HG03521 (cell line): Measurements from ENCODE around the gene OTOG.

Source experiments
- ATAC-seq: cut with Tn5 transposase; IDR thresholded peaks from one replicate; pipeline ENCODE4 v1.9.1; 2021; ENCODE audit warnings: mild to moderate bottlenecking, moderate library complexity; ENCODE audit not compliant: unreplicated experiment

The OTOG gene

DNA sequence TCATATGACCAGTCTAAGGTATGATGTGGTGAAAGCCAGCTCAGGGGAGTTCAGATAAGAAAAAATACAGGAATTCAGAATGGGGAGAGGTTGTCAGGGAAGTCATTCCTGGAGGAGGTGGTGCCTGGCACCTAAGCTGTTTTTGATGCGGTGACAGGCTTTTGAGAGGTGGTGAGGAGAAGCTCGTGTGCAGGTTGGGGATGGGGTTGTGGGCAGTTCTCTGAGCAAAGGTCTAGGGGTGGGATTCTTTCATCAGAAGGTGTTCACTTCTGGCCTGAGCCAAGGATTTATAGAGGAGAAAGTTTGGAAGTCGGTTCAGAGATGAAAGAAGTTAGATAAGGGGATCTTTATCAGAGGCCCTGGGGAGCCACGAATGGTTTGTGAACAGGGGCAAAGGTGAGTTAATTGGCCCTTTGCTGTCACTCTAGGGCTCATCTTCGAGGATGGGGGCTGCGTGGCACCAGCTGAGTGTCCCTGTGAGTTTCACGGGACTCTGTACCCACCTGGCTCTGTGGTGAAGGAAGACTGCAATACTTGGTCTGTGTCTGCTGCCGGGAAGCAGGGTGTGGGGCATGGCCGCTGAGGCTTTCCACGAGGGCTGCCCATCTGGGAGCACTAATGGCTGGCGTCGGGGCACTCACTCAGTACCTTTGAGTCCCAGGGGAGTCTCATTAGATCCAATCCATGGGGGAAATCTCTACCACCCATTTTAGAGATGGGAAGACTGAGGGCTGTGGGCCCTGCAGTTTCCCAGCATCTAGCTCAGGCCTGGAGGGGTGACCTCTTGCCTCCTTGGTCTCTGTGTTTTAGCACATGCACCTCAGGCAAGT, 13.4 kb downstream of the OTOG start:
- no peak for ATAC-seq

DNA sequence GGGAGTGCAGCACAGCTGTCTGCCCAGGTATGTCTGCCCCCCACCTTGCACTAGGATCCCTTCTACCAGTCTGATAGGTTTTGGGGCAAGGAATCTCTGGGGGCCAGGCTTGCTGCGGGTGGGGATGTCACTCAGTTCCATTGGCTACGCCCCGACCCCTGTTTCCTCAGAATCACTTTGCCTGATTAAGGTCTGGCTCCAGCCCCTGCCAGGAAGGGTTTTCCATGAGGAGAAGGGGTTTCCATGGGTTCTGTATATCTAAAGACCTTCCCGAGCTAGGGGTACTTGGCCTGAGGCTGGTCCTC, 14.0 kb downstream of the OTOG start:
- ATAC-seq = no peak

DNA sequence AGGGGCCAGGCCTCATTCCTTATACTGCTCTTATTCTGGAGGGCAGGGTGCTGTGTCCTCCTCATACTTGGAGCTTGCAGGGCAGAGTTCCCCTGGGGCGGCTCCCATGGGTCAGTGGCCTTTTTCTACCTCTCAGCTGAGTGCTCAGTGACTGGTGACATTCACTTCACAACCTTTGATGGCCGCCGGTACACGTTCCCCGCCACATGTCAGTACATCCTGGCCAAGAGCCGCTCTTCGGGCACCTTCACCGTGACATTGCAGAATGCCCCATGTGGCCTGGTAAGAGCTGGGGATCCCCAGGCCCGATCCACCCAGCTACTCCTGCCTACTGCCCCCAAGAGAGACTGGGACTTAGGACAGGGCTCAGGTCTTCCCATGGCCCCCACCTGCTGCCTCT, 14.5 kb downstream of the OTOG start:
- ATAC-seq = no peak

DNA sequence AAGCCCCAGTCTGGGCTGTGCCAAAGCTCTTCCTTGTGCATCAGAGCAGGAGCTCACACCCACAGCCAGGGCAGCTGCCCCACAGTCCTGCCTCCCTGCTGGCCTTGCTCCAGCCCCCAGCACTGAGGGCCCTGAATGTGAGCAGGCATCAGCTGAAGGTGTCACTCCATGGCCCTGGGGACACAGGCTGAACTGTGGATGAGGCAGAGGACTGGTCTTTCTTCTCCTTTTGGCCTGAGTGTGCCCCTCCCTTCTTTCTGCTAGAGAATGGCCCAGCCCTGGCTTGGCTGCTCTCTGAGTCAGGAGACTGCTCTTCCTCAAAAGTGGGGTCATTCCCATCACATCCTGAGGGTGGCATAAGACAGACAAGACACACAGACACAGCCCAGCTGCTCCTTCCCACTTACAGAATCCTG, 16.2 kb downstream of the OTOG start:
- no peak for ATAC-seq

DNA sequence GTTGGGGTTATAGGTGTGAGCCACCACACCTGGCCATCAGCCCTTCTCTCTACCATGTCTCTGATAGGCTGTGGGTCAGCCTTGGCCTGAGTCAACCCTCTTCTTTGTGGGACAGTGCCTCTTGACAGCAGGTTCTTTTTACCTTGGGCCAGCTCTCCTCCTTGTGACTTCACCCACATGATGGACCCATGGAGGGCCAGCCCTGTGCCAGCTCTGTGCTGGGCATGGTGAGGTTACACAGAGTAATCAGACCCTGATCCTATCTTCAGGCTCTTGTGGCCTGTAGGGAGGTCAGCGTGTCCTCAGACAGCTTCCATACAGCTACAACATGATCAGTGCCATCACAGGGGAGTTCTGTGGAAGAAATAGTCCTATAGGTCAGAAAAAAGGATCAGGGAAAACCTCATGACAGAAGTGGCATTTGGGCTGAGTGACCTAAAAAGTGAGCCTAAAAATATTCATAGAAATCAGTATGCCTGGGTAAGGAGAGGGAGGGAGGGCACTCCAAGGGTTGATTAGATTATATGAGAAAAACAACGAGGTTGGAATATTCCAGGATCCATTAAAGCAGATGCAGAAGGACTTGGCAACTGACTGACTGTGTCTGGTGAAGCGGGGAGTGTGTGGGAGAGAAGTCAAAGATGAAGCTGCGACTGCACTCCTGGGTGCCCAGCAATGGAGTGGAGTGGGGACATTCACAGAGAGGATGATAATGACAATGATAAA, 17.1 kb downstream of the OTOG start:
- ATAC-seq = no peak

DNA sequence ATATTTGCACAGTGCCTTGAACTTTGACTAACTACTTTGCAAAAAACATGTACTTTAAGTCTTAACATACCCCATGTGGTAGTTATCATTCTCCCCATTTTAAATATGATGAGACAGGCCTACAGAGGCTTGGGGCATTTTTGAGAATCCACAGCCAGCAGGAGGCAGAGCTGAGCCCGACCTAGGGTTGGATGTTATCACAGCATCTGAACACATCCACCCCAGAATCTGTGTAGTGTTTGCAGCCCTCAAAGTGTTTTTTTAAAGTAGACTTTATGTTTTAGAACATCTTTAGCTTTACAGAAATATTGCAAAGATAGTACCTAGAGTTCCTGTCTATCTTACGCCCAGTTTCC, 17.6 kb downstream of the OTOG start:
- no peak for ATAC-seq

DNA sequence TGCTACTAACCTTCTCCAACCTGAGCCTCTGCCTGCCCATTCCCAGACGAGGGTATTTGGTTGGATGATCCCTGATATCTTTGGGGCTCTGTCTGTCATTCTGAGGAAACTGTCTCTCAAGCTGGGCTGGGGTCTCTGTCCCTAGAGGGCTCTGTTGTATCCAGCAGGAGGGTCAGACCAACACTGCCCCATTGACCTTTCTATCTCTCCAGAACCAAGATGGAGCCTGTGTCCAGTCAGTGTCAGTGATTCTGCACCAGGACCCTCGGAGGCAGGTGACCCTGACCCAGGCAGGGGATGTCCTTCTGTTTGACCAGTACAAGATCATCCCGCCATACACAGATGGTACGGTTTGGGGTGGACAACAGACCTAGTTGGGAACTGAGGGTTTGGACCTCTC, 21.9 kb downstream of the OTOG start:
- ATAC-seq = no peak

DNA sequence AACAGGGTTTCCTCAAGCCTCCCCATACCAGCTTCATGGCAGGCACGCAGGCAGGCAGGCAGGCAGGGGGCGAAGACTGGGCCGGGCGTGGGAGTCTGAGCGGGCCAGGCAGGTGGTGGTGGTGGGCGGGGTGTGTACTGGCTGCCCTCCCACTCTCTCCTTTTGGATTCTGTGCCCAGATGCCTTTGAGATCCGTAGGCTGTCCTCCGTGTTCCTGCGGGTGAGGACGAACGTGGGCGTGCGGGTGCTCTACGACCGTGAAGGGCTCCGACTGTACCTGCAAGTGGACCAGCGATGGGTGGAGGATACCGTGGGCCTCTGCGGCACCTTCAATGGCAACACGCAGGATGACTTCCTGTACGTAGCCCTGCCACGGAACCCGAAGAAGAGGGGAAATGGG, 23.0 kb downstream of the OTOG start:
- ATAC-seq = no peak

DNA sequence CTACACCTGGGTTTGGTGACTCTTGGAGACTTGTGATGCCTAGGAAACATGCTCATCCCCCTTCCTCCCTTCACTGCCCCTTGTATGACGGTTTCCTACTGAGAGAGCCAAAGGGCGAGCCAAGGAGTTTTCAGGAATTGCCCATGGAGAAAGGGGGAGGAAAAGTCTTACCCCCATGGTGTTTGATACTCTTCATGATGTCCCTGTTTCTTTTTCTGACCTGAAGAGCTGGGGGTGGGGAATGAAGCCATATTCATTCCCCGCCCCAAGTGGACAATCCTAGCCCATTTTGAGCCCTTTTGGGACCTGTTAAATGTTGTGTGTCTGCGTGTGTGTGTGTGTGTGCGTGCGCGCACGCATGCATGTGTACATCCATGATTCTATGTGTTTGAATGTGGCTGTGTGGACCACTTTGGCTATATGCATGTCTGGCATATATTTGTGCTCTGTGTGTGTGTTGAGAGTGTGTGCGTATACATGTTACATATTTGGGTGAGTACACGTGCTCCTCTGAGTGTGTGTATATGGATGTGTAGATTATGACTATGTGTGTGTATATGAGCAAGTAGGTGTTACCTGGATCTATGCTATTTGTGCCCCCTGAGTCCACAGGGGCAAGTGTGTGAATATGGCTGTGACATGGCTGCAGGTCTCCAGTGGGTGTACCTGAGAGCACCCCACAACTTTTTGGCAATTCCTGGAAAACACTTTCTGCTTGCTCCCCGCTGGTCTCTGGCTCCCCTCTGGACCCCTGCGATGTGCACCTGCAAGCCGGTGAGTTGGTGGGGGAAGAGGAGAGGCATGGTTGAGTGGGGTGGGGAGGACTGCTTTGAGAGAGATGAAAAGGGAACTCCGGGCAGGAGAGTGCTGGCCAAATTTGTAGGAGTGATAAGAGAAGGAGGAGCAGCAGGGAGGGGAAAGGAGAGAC, 24.6 kb downstream of the OTOG start:
- ATAC-seq = no peak

DNA sequence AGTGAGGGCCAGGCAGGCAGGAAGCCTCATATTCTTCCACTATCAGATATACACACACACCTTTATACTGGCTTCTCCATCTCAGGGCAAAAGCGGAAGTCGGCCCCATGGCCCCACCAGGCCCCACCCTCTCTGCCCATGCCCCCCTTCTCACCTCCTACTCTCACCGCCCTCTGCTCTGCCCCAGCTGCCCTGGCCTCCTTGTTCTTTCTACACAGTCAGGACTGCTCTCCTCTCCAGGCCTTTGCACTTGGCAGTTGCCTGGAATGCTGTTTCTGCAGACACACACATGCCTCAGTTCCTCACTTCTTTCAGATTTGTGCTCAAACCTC, 25.3 kb downstream of the OTOG start:
- ATAC-seq = no peak

DNA sequence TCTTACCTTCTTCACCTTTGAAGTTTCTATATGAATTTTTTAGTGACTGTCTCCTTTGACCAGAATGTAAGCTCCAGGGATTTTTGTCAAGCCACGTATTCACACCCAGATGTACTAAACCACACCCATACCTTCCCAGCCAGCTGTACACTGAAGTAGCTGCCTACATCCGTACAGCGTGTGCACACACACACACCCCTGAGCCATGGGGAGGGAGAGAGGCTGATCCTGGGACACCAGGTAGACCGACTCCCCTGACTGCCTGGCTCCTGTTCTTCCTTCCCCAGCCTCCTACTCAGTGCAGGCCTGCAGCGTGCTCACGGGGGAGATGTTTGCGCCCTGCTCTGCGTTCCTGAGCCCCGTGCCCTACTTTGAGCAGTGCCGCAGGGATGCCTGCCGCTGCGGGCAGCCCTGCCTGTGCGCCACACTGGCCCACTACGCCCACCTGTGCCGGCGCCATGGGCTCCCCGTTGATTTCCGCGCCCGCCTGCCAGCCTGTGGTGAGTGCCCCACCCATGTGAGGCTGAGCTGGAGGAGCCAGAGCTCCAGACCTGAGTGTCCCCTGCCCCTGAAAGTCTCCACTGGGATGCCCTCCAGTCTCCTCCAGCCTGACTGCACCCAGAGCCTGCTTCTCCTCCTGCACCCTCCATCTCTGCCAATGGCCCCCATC, 25.9 kb downstream of the OTOG start:
- ATAC-seq = no peak

DNA sequence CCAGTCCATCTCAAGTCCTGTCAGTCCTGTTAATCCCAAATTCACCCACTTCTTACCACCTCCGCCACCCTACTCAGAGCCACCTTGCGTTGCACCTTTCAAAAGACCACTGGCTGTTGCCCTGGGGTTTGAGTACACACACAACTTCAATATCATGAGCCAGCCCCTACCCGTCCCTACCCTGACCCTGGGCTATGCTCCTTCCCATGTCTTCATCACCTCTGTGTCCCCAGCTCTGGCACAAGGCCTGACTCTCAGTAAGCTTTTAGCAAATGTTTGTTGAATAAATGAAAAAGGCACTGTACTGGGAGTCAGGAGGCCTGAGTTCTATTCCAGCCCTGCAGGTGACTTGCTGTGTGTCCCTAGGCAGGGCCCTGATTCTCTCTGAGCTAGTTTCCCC, 26.5 kb downstream of the OTOG start:
- no peak for ATAC-seq

DNA sequence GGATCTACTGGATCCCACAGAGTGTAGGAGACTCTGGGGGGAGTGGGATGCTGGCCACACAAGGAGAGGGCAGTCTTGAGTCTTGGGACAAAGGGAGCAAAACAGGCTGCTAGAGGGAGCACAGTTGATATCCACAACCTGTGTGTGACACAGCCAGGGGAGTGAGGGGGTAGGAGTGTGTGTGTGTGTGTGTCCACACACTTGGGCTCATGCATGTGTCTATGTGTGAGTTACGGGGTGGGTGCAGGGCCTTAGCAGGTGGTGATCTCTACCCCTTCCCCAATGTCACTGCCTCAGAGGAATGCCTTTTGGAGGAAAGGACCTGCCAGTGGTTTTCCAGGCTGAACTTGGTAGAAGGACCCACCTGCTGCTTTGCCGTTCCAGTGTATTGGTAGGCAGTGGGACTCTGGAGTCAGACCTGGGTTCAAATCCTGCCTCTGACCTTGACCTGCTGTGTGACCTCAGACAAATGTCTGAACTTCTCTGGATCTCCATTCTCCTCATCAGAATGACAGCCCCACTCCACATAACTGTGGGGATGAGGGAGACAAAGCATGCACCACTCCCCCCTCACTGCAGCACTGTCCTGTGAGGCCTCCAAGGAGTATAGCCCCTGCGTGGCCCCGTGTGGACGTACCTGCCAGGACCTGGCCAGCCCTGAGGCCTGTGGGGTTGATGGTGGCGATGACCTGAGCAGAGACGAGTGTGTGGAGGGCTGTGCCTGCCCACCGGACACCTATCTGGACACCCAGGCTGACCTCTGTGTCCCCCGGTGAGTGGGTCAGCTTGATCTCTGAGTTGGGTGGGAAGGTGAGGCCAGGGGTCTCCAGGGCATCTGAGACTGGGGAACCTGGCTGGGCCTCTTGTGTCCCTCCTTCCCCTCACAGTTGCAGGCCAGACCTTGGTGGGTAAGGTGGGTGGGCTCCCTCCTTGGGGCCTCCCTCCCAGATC, 27.4 kb downstream of the OTOG start:
- ATAC-seq = no peak

DNA sequence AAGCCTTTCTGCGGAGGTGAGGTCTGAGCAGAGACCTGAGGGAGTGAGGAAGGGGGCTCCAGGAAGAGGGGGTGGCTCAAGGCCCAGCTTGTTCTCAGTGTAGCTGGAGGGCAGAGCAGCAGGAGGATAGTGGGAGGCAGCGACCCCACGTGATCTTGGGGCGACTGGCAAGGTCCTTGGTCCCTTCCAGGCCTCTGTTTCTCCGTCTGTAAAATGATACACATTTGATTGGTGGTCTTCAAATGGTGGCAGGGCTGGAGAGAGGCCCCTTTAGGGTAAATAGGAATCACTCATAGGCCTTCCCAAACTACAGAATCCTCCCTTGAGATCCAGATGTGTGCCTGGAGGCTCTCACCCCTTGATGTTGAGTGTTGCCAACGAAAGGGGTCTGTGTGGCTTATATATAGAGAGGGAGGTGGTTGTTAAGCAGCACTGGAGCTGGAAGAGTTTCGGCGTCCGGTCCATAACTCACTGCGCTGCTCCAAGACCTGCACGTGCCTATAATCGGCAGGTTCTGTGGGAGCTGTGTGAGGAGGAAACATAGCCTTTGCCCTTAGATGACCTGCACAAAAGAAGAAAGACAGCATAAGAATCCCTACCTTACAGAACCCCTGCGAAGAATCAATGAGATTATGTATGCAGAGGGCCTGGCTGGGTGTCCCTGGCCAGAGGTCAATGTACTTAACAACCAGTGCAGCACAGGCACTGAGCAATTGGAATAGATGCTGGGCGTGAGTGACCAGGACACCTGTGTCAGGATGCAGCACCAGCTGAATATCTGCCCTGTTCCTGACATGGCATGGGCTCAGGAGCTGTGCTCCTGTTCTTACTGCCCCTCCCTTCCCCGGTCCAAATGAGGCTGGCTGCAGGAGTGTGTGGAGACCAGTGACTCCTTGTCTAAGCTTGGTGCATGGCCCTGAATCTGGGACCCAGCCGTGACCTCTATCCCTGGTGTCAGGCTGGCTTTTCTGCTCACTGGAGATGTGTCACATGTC, 28.7 kb downstream of the OTOG start:
- ATAC-seq = no peak

DNA sequence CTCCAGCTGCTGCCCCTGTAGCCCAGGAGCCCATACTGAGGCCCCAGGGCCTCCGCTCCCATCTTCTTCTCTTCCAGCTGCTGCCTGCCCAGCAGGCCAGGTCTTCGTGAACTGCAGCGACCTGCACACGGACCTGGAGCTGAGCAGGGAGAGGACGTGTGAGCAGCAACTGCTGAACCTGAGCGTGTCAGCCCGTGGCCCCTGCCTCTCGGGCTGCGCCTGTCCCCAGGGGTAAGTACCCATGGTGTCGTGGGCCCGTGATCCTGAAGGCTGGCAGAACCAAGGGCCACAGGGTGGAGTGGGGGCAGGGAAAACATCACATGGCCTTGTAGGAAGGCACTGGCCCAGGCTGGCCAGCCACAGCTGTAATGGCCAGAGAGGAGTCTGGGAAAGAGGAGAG, 31.2 kb downstream of the OTOG start:
- ATAC-seq = no peak

DNA sequence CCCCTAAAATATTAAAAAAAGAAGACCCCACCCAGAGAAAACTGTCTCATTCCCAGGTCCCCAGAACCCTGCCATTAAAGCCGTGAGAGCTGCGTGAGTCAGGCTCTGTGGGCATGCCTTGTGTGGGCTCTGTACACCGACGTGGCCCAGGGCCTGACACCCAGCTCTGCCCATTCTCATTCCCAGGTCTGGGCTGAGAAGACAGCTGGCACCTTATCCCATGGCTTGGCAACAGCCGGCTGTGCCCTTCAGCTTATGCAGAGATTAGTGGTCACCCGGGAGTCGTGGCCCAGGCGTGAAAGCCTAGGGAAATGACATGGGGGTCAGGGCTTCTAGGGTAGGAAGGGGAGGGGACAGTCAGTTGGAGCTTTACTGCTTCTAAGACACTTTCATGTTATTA, 31.9 kb downstream of the OTOG start:
- no peak for ATAC-seq

DNA sequence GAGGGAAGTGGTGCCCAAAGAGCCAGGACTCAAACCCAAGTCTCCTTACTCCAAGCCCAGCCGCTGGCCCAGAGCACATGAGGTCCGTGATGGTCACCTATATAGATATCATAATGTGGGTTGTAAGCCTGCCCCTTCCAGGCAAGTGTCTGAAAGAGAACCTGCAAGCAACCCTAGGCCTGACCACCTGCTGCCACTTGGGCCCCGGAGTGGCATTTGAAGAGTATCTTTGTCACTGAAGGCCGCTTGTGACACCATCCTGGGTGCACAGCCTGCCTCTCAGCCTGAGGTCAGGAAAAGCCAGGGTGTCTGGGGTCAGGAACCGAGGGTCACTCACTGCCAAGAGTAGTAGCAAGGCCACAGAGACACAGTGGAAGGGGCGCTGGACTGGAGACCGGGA, 32.4 kb downstream of the OTOG start:
- ATAC-seq = no peak

DNA sequence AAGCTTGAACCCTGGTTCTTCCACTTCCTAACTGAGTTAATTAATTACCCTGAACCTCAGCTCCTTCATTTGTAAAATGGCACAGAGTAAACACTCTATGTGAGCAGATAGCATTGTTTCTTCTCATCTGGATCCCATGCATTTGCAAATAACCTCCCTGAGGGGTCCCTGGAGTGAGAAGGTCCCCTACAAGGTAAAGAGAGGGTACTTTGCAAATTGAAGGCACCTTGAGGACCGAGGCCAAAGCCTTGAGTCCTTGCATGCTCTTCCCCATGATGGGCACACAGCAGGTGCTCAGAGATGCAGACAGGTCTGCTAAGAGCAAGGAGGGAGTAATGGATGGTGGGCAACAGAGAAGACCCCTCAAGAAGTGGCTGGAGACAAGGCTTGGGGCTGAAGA, 33.2 kb downstream of the OTOG start:
- ATAC-seq = no peak
